OCI-LY3 (cell line): ENCODE results near the gene RFTN1.

ENCODE experiments used
- CTCF ChIP-seq: fragments of 200-600, 300-600 bp; sonication (generic); IDR thresholded peaks from 2 replicates; pipeline ENCODE4 v1.5.1; 2014; ENCODE audit warnings: antibody characterized with exemption, low read length, low read depth
- EZH2phosphoT487 ChIP-seq: fragments of 200-600 bp; shearing (Covaris generic); IDR thresholded peaks from 2 replicates; pipeline ENCODE4 v1.6.1; 2018; ENCODE audit warnings: antibody characterized with exemption, mixed run types, low read depth

- TF ChIP-seq CTCF = no peak
- no peak for TF ChIP-seq EZH2phosphoT487
These were observed 157.7 kb downstream of the RFTN1 start for GRCh38 chr3:16355828-16356227.
